ENCODE data around the gene CLPSL1. TPM values are rescaled to one million over a fixed set of nuclear protein-coding genes. Genes with fewer than 3 reads are reported as not detected.

The CLPSL1 gene
- total RNA-seq, 1 donor from 2014 or later = not detected

DNA sequence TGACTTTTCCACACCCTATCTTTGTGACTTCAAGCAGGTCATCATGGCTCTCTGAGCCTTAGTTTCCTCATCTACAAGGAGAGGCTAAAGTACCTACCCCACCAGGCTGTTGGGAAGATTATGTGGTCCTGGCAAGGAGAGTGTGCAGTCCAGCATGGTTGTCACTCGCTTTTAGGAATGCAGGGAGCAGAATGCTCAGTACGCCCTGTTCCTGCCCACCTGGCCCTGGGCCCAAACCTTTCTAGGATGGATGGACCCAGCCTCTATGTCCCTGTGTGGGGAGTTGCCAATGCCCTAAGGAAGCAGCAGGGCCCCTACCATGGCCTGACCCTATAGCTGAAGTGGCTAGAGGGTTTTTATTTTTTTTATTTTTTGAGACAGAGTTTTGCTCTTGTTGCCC is 2.4 kb upstream of the CLPSL1 start:
- DNase-seq (ENCODE audit: low spot score) = no peak
- H3K36me3 Mint-ChIP-seq (ENCODE audit: low read depth, unreplicated experiment) = no peaks in the 10 kb centered on the region
- H3K4me1 Mint-ChIP-seq (ENCODE audit: unreplicated experiment) = no peaks in the 10 kb centered on the region
- H3K27me3 Mint-ChIP-seq (ENCODE audit: unreplicated experiment) = peaks cover 10% of the 10 kb centered on the region
- no peak for TF ChIP-seq CTCF (IDR thresholded peaks at IDR 0.05; ENCODE audit: unreplicated experiment)
- H3K9me3 Mint-ChIP-seq (ENCODE audit: unreplicated experiment) = no peaks in the 10 kb centered on the region
- H3K27ac Mint-ChIP-seq (ENCODE audit: unreplicated experiment) = no peak overlapping the region
- no peak overlapping the region for H3K4me3 Mint-ChIP-seq (ENCODE audit: unreplicated experiment)

DNA sequence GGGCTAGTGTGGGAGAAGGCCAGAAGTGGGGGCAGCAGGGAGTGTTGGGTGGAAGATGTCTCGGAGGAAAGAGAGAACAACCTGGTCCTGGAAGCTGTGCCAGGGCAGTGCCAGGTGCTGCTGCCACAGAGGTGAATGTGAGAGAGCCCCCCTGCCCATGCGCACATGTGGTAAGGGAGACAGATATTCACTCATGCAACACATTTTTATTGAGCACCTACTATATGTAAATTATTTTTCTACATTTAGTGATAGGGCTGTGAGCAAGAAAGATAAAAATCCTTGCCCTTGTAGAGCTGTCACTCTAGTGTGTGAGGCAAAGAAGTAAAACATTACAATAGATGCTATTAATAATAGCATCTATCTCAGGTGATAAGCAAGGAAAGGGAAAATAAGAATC is 471 bp downstream of the CLPSL1 start:
- Mint-ChIP-seq H3K36me3 (ENCODE audit: low read depth, unreplicated experiment) (no peaks in the 10 kb centered on the region), H3K9me3 (ENCODE audit: unreplicated experiment) (no peaks in the 10 kb centered on the region), H3K4me1 (ENCODE audit: unreplicated experiment) (no peaks in the 10 kb centered on the region), H3K4me3 (ENCODE audit: unreplicated experiment) (no peak overlapping the region), H3K27me3 (ENCODE audit: unreplicated experiment) (peaks cover 8% of the 10 kb centered on the region), H3K27ac (ENCODE audit: unreplicated experiment) (no peak overlapping the region)
- TF ChIP-seq CTCF (IDR thresholded peaks at IDR 0.05; ENCODE audit: unreplicated experiment) = no peak
- DNase-seq (ENCODE audit: low spot score) = no peak

- DNase-seq (ENCODE audit: low spot score) = no peak
- Mint-ChIP-seq H3K36me3 (ENCODE audit: low read depth, unreplicated experiment) (no peaks in the 10 kb centered on the region), H3K4me1 (ENCODE audit: unreplicated experiment) (no peaks in the 10 kb centered on the region), H3K27me3 (ENCODE audit: unreplicated experiment) (peaks cover 4% of the 10 kb centered on the region), H3K27ac (ENCODE audit: unreplicated experiment) (no peak overlapping the region), H3K9me3 (ENCODE audit: unreplicated experiment) (no peaks in the 10 kb centered on the region), H3K4me3 (ENCODE audit: unreplicated experiment) (no peak overlapping the region)
- TF ChIP-seq CTCF (IDR thresholded peaks at IDR 0.05; ENCODE audit: unreplicated experiment) = no peak
Observed at GRCh38 chr6:35782424-35782823, 1.6 kb downstream of the CLPSL1 start.

GRCh38 chr6:35784200-35784599 is 3.4 kb downstream of the CLPSL1 start:
- Mint-ChIP-seq H3K36me3 (ENCODE audit: low read depth, unreplicated experiment) (no peaks in the 10 kb centered on the region), H3K27ac (ENCODE audit: unreplicated experiment) (no peak overlapping the region), H3K4me1 (ENCODE audit: unreplicated experiment) (no peaks in the 10 kb centered on the region), H3K9me3 (ENCODE audit: unreplicated experiment) (no peaks in the 10 kb centered on the region), H3K4me3 (ENCODE audit: unreplicated experiment) (no peak overlapping the region), H3K27me3 (ENCODE audit: unreplicated experiment) (no peaks in the 10 kb centered on the region)
- DNase-seq (ENCODE audit: low spot score) = no peak
- TF ChIP-seq CTCF (IDR thresholded peaks at IDR 0.05; ENCODE audit: unreplicated experiment) = no peak

DNA sequence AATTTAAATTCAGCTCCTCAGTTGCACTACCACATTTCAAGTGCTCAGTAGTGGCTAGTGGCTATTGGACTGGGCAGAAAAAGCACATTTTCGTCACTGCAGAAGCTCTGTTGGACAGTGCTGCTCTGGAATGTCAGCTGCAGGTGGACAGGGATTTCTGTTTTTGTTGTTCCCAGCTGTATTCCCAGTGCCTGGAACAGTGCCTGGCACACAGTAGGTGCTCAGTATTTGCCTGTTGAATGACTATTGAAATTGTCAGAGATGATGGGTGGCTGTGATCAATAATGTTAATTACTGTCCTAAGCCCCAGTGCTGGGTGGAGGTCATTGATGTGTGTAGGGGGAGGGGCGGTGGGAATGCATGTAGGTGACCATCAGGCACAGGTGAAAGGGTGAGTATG is 5.5 kb downstream of the CLPSL1 start:
- H3K36me3 Mint-ChIP-seq (ENCODE audit: low read depth, unreplicated experiment) = no peaks in the 10 kb centered on the region
- no peak overlapping the region for H3K27ac Mint-ChIP-seq (ENCODE audit: unreplicated experiment)
- peaks cover 3% of the 10 kb centered on the region for H3K27me3 Mint-ChIP-seq (ENCODE audit: unreplicated experiment)
- DNase-seq (ENCODE audit: low spot score) = no peak
- H3K4me1 Mint-ChIP-seq (ENCODE audit: unreplicated experiment) = no peaks in the 10 kb centered on the region
- H3K9me3 Mint-ChIP-seq (ENCODE audit: unreplicated experiment) = no peaks in the 10 kb centered on the region
- H3K4me3 Mint-ChIP-seq (ENCODE audit: unreplicated experiment) = no peak overlapping the region
- no peak for TF ChIP-seq CTCF (IDR thresholded peaks at IDR 0.05; ENCODE audit: unreplicated experiment)

Measured in endothelial cell (in vitro differentiated cells).